ENCODE measurements around the gene RIMS1. TPM values are rescaled to one million over a fixed set of nuclear protein-coding genes. Genes with fewer than 3 reads are reported as not detected.

RIMS1 gene
- total RNA-seq, 1 donor from 2014 or later: 3.9 TPM

DNA sequence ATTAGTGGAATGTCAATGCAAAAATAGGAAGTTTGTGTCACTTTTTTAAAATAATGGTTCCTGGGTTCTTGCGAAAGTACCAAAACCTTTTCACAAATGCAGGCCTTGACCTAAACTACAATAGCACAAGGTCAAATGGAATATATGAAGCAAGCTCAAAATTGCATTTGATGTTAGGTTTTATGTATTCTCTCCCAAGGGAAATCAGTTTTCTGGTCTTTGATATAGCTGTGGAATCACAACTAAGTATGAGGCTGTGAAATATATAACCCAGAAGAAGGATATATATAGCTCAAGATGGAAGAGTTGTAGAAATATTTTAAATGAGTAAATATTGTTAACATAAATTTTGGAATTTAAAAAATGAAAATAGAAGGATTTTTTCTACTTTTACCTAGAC is 327.3 kb downstream of the RIMS1 start:
- DNase-seq (no peak), ATAC-seq (no peak)
- Histone ChIP-seq H3K27ac (no peak overlapping the region), H3K9me3 (no peaks in the 10 kb centered on the region), H3K4me3 (no peak overlapping the region), H3K27me3 (no peaks in the 10 kb centered on the region), H3K36me3 (no peaks in the 10 kb centered on the region), H3K4me1 (no peaks in the 10 kb centered on the region)
- TF ChIP-seq, protein P1, sequence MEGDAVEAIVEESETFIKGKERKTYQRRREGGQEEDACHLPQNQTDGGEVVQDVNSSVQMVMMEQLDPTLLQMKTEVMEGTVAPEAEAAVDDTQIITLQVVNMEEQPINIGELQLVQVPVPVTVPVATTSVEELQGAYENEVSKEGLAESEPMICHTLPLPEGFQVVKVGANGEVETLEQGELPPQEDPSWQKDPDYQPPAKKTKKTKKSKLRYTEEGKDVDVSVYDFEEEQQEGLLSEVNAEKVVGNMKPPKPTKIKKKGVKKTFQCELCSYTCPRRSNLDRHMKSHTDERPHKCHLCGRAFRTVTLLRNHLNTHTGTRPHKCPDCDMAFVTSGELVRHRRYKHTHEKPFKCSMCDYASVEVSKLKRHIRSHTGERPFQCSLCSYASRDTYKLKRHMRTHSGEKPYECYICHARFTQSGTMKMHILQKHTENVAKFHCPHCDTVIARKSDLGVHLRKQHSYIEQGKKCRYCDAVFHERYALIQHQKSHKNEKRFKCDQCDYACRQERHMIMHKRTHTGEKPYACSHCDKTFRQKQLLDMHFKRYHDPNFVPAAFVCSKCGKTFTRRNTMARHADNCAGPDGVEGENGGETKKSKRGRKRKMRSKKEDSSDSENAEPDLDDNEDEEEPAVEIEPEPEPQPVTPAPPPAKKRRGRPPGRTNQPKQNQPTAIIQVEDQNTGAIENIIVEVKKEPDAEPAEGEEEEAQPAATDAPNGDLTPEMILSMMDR (IDR thresholded peaks at IDR 0.05): no peak
- intact Hi-C loops (cut with DNase I): no loop called here

DNA sequence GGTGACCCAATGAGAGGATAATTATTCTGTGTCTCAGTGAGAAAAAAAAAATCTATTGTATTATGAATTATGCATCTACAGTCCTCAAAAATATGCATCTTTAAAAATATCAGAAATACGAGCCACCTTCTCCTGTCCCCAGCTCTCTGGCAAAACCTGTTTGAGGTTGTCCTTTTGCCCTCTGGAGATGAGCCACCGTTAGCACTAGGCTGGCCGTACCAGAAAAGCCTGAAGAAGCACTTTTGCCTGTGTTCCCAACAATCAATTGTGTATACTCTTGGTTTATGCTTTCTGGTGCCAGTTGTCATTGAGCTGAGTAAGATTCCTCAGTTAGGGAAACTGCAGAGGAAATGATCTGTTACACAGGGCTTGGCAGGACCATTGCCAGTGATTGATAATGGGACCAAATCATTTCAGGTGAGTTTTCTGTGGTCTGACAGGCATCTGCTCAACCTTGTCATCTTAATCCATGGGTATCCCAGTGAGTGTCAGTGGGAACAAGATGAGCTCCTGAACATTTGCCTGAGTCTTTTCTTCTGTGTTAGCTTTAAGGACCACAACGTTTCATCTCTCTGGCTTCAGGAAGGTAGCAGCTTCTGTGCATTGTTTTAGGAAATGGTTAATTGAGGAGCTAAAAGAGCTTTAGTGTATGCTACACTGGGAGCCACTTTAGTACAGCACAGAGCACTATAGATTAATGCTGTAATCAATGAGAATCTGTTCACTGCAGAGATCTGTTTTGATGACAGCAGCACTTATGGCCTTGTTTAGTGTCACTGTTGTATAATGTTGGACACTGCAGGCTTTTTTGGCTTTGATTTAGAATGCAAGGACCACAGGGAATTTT is 330.1 kb downstream of the RIMS1 start:
- H3K27me3 ChIP-seq: no peaks in the 10 kb centered on the region
- no peaks in the 10 kb centered on the region for H3K9me3 ChIP-seq
- TF ChIP-seq, protein P1 (IDR thresholded peaks at IDR 0.05): no peak
- no peaks in the 10 kb centered on the region for H3K36me3 ChIP-seq
- H3K4me3 ChIP-seq: no peak overlapping the region
- ATAC-seq (no peak), DNase-seq (no peak)
- no peak overlapping the region for H3K27ac ChIP-seq
- intact Hi-C loops (cut with DNase I): no loop called here
- no peaks in the 10 kb centered on the region for H3K4me1 ChIP-seq

DNA sequence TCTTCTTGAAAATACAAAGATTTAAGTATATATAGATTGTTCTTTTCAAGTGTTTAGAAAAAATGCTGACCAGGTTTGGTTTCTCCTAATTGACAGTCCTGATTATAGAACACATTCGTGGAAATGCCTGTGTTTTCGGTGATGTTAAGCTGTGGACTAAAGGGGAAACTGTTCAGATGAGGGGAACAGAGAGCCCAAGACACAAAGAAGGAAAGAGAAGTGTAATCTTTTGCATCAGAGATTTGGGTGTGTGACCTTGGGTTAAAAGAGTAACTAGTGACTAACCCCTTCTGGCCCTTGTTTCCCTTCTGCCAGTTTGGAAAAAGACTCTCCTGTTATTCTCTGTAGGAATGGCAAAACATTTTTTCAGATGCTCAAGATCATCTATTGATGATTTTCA is 331.3 kb downstream of the RIMS1 start:
- DNase-seq: no peak
- no peaks in the 10 kb centered on the region for H3K9me3 ChIP-seq
- H3K27ac ChIP-seq: no peak overlapping the region
- H3K4me1 ChIP-seq: no peaks in the 10 kb centered on the region
- H3K36me3 ChIP-seq: no peaks in the 10 kb centered on the region
- H3K4me3 ChIP-seq: no peak overlapping the region
- no peaks in the 10 kb centered on the region for H3K27me3 ChIP-seq
- ATAC-seq: no peak
- intact Hi-C loops (cut with DNase I): no loop called here
- TF ChIP-seq, protein P1 (IDR thresholded peaks at IDR 0.05): no peak

DNA sequence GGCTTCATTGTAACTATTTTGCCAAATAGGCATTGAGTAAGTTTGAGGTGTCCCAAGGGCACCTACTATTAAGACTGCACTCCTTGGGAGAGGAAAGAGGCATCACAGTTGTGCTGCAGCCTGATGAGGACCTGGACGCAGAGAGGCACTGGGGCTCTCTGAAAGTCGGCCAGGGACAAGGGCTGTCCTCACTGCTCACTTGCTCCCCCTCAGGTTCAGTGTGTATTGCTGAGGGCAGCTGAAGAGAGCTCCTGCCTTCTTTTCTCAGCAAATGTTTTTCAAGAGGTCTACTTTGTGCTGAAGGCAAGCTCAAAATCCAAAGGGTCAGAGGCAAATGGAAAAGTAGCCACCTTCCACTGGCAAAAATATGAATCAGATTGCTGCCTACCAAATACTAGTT is 331.8 kb downstream of the RIMS1 start:
- Histone ChIP-seq H3K4me1 (no peaks in the 10 kb centered on the region), H3K9me3 (no peaks in the 10 kb centered on the region), H3K27me3 (no peaks in the 10 kb centered on the region), H3K27ac (no peak overlapping the region), H3K36me3 (no peaks in the 10 kb centered on the region), H3K4me3 (no peak overlapping the region)
- intact Hi-C loops (cut with DNase I): no loop called here
- TF ChIP-seq, protein P1 (IDR thresholded peaks at IDR 0.05): no peak
- DNase-seq (no peak), ATAC-seq (peak; percentile 51)

DNA sequence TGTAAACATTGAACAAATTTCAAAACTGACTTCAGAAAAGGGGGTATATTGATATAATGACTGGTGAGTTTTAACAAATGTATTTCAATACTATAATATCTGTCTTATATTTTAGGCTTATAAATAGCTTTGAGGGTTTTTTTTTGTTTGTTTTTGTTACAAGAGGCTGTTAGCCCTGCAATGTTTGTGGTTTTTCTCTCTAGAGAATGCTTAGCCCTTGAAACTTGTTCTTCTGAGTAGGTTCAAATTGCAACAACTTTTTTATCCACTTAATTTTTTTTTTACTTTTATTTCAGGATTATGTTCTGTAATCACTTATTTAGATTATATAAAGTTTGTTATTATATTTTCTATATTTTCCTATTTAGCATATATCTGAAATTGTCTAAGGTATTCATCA is 333.2 kb downstream of the RIMS1 start:
- intact Hi-C loops (cut with DNase I): no loop called here
- Histone ChIP-seq H3K27ac (no peak overlapping the region), H3K4me1 (no peaks in the 10 kb centered on the region), H3K36me3 (no peaks in the 10 kb centered on the region), H3K4me3 (no peak overlapping the region), H3K9me3 (no peaks in the 10 kb centered on the region), H3K27me3 (no peaks in the 10 kb centered on the region)
- TF ChIP-seq, protein P1 (IDR thresholded peaks at IDR 0.05): no peak
- ATAC-seq (no peak), DNase-seq (no peak)
